ENCODE data around the gene LIPT2.

DNA sequence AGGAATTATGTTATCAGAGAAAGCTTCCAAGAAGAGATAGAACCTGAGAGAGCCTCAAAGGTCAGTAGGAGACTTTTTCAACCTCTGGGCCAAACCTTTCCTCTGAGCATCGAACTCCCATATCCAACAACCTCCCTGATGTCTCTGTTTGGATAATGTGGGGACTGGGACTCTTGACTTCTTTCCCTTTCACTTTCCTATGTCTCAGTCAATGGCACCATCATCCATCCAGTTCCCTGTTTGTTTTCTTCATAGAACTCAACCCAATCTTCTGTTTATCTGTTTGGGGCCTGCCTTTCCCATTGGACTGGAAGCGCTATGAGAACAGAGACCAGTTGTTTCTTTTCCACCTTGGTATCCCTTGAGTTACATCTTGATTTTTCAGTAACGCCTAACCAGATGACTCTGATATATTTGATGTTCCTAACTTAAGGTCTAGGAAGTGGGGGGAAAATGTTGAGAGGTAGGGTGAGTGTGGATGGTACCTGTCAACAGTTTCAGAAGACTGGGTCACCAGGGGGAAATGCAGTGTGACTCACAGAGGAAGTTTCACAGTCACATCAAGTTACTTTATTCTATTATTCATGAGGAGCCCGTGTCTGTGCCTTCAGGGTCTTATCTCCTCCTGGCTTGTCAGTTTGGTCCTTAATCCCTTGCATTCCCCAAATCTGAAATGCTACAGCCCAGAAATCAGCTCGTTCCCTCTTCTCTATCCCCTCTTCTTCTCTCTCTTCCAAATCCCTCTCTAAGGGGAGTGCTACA, 21.7 kb downstream of the LIPT2 start:
- TF ChIP-seq, protein P1, sequence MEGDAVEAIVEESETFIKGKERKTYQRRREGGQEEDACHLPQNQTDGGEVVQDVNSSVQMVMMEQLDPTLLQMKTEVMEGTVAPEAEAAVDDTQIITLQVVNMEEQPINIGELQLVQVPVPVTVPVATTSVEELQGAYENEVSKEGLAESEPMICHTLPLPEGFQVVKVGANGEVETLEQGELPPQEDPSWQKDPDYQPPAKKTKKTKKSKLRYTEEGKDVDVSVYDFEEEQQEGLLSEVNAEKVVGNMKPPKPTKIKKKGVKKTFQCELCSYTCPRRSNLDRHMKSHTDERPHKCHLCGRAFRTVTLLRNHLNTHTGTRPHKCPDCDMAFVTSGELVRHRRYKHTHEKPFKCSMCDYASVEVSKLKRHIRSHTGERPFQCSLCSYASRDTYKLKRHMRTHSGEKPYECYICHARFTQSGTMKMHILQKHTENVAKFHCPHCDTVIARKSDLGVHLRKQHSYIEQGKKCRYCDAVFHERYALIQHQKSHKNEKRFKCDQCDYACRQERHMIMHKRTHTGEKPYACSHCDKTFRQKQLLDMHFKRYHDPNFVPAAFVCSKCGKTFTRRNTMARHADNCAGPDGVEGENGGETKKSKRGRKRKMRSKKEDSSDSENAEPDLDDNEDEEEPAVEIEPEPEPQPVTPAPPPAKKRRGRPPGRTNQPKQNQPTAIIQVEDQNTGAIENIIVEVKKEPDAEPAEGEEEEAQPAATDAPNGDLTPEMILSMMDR (conservative IDR thresholded peaks at IDR 0.05; ENCODE audit: low read depth, low read length), result no peak
- no peak for TF ChIP-seq EZH2 (IDR thresholded peaks at IDR 0.05; ENCODE audit: borderline replicate concordance, low read depth, low read length, poor library complexity, severe bottlenecking)
